Nephron progenitor cell (in vitro differentiated cells): ENCODE measurements around the gene PRXL2A.

Experiments
- DNase-seq: peaks from one replicate; pipeline ENCODE4 v3.0.0; 2021
- H3K27ac Mint-ChIP-seq: 2 replicates; pipeline ENCODE4 v1.8.0; 2021; ENCODE audit warnings: mild to moderate bottlenecking, moderate library complexity, mixed read lengths
- H3K27me3 Mint-ChIP-seq: 2 replicates; pipeline ENCODE4 v1.8.0; 2021; ENCODE audit warnings: mild to moderate bottlenecking, low read depth, mixed read lengths; ENCODE audit not compliant: poor library complexity
- H3K36me3 Mint-ChIP-seq: 2 replicates; pipeline ENCODE4 v1.8.0; 2021; ENCODE audit warnings: low read depth, mixed read lengths
- H3K4me1 Mint-ChIP-seq: 2 replicates; pipeline ENCODE4 v1.8.0; 2021; ENCODE audit warnings: mixed read lengths
- H3K4me3 Mint-ChIP-seq: 2 replicates; pipeline ENCODE4 v1.8.0; 2021; ENCODE audit warnings: mild to moderate bottlenecking, moderate library complexity, mixed read lengths
- H3K9me3 Mint-ChIP-seq: 2 replicates; pipeline ENCODE4 v1.8.0; 2021; ENCODE audit warnings: mild to moderate bottlenecking, moderate library complexity, mixed read lengths
- TF ChIP-seq, protein P1 (sequence below): fragments of 200-600 bp; sonication (generic); IDR thresholded peaks from 2 replicates; pipeline ENCODE4 v1.5.0; 2021; ENCODE audit warnings: antibody characterized with exemption

Gene PRXL2A

GRCh38 chr10:80466724-80467326 lies 58.5 kb downstream of the PRXL2A start:
- Mint-ChIP-seq H3K36me3 (peaks cover 13% of the 10 kb centered on the region), H3K4me1 (peaks cover 94% of the 10 kb centered on the region), H3K4me3 (no peak overlapping the region), H3K9me3 (no peaks in the 10 kb centered on the region), H3K27ac (peak overlapping the region; percentile 94), H3K27me3 (no peaks in the 10 kb centered on the region)
- DNase-seq = no peak
- TF ChIP-seq, protein P1, sequence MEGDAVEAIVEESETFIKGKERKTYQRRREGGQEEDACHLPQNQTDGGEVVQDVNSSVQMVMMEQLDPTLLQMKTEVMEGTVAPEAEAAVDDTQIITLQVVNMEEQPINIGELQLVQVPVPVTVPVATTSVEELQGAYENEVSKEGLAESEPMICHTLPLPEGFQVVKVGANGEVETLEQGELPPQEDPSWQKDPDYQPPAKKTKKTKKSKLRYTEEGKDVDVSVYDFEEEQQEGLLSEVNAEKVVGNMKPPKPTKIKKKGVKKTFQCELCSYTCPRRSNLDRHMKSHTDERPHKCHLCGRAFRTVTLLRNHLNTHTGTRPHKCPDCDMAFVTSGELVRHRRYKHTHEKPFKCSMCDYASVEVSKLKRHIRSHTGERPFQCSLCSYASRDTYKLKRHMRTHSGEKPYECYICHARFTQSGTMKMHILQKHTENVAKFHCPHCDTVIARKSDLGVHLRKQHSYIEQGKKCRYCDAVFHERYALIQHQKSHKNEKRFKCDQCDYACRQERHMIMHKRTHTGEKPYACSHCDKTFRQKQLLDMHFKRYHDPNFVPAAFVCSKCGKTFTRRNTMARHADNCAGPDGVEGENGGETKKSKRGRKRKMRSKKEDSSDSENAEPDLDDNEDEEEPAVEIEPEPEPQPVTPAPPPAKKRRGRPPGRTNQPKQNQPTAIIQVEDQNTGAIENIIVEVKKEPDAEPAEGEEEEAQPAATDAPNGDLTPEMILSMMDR = no peak

DNA sequence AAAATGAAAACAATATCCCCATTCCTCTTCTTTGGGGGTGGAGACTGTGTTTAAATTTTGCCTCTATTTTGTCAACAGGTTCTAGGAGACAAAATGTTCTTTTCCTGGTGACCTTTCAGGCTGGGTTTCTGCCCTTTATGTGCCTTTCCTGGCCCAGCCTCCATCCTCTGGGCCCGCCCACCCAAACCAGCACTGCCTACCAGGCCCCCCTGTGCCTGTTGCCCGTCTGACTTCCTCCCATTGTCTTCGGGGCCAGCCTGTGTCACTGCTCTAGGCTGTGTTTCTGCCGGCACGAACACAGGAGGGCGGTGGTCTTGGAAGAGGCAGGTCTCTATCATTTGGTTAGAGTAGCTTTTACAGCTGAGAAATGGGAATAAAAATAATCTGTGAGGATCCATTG lies 59.7 kb downstream of the PRXL2A start:
- peak overlapping the region; percentile 96 for H3K27ac Mint-ChIP-seq
- H3K36me3 Mint-ChIP-seq = peaks cover 18% of the 10 kb centered on the region
- TF ChIP-seq, protein P1 = no peak
- peak overlapping the region; percentile 54 for H3K4me3 Mint-ChIP-seq
- peak; percentile 56 for DNase-seq
- no peaks in the 10 kb centered on the region for H3K27me3 Mint-ChIP-seq
- H3K4me1 Mint-ChIP-seq = peaks cover 94% of the 10 kb centered on the region
- no peaks in the 10 kb centered on the region for H3K9me3 Mint-ChIP-seq

DNA sequence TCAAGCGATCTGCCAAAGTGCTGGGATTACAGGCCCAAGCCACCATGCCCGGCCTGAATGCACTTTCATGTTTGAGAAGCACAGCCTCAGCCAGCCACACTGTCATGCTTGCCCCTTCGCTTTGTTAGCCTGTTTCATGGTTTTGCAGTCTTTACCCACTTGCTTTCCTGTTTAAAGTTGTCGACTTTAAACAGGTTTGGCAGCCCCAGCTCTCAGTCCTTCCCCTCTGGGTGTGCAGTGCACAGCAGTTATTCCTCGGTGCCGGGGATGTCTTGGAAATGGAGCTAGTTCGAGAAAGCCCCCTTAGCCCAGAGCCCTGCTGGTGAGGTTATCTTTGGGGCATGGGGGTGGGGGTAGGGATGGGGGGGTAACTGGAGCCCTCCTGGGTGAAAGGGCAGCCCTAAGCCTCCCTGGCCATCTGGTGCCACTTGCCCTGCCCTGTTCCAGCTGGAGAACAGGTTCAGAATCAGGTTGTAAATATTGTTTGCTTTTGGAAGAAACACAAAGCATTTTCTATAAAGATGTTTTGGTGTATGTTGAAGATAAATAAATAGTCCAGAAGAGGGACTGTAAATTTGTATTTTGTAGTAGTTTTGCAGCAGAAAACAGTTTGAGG lies 60.6 kb downstream of the PRXL2A start:
- no peak for DNase-seq
- Mint-ChIP-seq H3K36me3 (peaks cover 18% of the 10 kb centered on the region), H3K9me3 (no peaks in the 10 kb centered on the region), H3K4me1 (peaks cover 94% of the 10 kb centered on the region), H3K27me3 (no peaks in the 10 kb centered on the region), H3K4me3 (peak overlapping the region; percentile 60), H3K27ac (peak overlapping the region; percentile 97)
- TF ChIP-seq, protein P1 = no peak

DNA sequence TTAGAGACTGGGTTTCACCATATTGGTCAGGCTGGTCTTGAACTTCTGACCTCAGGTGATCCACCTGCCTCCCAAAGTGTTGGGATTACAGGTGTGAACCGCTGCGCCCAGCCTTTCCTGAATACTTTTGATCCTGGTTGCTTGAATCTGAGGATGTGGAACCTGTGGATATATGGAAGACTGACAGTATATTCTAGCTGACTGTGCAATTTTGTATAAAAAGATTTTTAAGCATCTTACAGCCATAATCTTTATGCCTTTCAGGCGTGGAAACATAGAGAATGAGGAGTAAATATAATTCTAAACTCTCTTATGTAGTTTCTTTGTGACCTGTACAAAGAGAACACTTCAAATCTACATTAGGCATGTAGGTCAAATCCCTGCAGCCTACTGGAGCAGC lies 61.9 kb downstream of the PRXL2A start:
- Mint-ChIP-seq H3K9me3 (peaks cover 3% of the 10 kb centered on the region), H3K27ac (no peak overlapping the region), H3K4me1 (peaks cover 92% of the 10 kb centered on the region), H3K27me3 (no peaks in the 10 kb centered on the region), H3K36me3 (peaks cover 26% of the 10 kb centered on the region), H3K4me3 (no peak overlapping the region)
- TF ChIP-seq, protein P1 = no peak
- DNase-seq = no peak

DNA sequence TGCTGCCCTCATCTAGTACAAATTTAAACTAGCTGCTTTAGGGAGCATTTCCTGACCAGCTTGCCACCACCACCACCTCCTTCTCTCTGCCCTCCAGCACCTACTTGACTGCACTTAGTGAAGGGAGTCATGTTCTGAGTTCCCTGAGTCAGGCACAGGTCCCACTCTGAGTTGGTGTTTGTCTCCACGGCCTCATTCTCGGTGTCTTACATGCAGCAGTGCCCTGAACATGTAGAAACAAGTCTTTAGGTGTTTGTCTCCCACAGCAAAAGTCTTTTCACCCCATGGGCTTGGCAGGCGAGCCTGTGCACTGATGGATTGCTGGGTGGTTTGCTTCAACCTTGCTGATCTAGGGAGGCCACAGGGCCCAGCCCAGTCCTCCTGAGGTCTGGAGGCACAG lies 62.6 kb downstream of the PRXL2A start:
- DNase-seq = no peak
- Mint-ChIP-seq H3K4me1 (peaks cover 84% of the 10 kb centered on the region), H3K27ac (peak overlapping the region; percentile 90), H3K4me3 (no peak overlapping the region), H3K36me3 (peaks cover 30% of the 10 kb centered on the region), H3K27me3 (no peaks in the 10 kb centered on the region), H3K9me3 (peaks cover 6% of the 10 kb centered on the region)
- TF ChIP-seq, protein P1 = no peak

DNA sequence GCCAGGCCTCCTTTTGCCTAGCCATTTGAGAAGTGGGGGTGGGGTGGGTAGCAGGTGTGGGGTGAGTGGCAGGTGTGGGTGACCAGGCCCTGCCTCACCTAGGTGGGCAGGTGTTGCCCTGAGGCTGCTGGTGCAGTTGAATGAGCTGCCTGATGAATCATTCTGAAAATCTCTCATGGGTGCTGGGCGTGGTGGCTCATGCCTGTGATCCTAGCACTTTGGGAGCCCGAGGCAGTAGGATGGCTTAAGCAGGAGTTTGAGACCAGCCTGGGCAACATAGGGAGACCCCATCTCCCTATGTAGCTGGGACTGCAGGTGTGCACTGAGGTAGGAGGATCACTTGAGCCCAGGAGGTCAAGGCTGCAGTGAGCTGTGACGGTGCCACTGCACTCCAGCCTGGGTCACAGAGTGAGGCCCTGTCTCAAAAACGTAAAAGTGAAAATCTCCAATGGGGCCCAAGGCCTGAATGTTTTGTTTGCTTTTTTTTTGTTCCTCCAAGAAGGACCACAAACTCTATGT lies 63.4 kb downstream of the PRXL2A start:
- no peak overlapping the region for H3K4me3 Mint-ChIP-seq

More for the DNA sequence above, 63.4 kb downstream of the PRXL2A start:
- TF ChIP-seq, protein P1 = no peak
- Mint-ChIP-seq H3K27me3 (no peaks in the 10 kb centered on the region), H3K27ac (peak overlapping the region; percentile 64), H3K36me3 (peaks cover 33% of the 10 kb centered on the region), H3K4me1 (peaks cover 77% of the 10 kb centered on the region), H3K9me3 (peaks cover 6% of the 10 kb centered on the region)
- no peak for DNase-seq
